GM12874 (cell line): ENCODE data around the gene CPNE7.

Experiments used
- CTCF ChIP-seq: IDR thresholded peaks from 2 replicates; pipeline ENCODE4 v1.5.1; 2011; ENCODE audit warnings: low read depth, mild to moderate bottlenecking, control low read depth, low read length, moderate library complexity; ENCODE audit not compliant: insufficient read depth

The CPNE7 gene

GRCh38 chr16:89615176-89615575 lies 39.6 kb downstream of the CPNE7 start:
- no peak for TF ChIP-seq CTCF

DNA sequence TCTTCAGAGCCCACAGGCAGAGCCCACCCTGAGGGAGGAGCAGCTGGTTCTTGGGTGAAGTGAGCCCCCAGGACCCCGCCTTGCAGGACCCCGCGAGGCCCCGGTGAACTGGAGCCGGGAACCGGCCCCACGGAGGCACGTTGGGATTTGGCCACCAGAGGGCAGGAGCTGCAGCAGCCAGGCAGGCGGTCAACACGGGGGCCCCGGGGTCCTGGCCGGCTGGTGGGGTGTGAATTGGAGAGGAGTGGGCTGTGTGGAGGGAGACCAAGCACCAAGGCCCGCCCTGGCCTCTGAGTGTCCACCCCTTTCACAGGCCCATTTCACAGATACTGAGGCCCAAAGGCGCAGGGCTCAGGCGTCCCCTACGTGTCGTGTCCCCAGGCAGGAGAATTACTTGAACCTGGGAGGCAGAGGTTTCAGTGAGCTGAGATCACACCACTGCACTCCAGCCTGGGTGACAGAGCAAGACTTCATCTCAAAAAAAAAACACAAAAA lies 40.1 kb downstream of the CPNE7 start:
- peak; percentile 85 for TF ChIP-seq CTCF

GRCh38 chr16:89616623-89617022 lies 41.1 kb downstream of the CPNE7 start:
- TF ChIP-seq CTCF: no peak

- TF ChIP-seq CTCF: no peak
Observed at GRCh38 chr16:89617036-89617435, 41.5 kb downstream of the CPNE7 start.

DNA sequence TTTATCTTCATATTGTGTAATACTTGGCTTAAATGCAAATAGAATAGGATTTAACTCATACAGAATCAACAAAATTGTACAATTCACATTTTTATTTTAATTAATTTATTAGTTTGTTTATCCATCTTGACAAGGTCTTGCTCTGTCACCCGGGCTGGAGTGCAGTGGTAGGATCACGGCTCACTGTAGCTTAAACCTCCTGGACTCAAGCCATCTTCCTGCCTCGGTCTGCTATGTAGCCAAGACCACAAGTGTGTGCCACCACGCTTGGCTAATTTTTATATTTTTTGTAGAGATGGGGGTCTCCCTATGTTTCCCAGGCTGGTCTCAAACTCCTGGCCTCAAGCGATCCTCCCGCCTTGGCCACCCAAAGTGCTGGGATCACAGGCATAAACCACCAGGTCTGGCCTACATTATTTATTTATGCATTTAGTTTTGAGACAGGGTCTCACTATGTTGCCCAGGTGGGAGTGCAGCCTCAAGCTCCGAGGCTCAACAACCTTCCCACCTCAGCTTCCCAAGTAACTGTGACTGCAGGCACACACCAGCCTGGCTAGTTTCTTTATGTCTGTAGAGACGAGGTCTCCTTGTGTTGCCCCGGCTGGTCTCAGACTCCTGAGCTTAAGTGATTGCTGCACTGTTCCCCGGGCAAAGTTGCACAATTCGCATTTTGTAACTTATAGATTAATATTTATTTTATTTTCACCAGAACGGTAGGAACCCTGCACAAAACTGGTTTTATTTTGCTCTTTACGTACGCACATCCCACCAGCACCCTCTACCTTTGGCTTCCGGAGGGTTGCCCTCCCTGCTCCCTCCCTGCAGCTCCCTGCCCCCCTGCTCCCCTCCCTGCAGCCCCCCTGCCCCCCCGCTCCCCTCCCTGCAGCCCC lies 42.8 kb downstream of the CPNE7 start:
- TF ChIP-seq CTCF: no peak

GRCh38 chr16:89619840-89620239 lies 44.3 kb downstream of the CPNE7 start:
- TF ChIP-seq CTCF: no peak

DNA sequence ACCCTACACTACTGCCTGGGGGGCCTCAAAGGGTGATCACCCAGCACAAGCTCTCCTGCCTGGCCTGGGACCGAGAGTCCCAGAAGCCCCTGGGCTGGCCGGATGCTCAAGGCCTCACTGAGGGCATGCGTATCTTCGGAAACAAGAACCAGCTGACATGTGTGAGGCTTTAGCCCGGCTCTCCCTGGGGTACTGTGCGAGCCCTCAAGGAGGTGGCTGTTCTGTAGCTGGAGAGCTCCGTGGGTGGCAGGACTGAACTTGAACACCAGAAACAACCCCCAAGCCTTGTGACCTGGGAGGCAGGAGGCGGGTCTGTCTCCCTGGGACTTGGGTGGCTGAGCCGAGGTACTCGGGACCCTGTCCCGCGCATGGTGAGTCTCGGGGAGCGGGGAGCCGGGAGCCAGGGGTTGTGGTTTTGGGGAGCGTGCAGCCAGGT lies 44.9 kb downstream of the CPNE7 start:
- TF ChIP-seq CTCF: no peak
